Measurements from ENCODE around the gene RPL37.
A peak's percentile ranks its signal among the peaks of the same experiment; 100 is the strongest.
"Not testable (repeated sequence)": the region's sequence is repeated elsewhere in the genome, so short reads cannot be mapped to it uniquely, and the experiment has no call there.

Gene RPL37

DNA sequence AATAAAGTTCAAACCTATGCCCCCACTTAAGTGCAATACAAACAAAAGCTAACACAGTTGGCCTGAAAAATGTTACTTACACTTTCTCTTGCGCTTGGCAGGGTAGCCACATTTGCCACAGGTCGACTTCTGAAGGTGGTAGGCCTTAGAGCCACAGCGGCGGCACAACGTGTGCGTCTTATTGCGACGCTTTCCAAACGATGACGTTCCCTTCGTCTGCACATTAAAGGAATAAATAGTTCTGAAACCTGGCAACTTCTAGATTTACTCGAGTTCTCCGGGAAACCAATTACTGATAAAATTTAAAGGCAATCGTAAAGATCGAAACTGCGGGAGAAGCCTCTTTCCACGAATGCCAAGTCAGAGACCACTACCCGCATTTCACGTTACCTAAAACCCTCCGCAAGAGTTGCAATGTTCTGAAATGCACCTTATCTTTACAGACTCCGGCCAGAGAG lies 602 bp downstream of the RPL37 start:
- DNase-seq (ENCODE audit: low read depth in 1 of 2, low spot score in 1 of 2), result no peak

DNA sequence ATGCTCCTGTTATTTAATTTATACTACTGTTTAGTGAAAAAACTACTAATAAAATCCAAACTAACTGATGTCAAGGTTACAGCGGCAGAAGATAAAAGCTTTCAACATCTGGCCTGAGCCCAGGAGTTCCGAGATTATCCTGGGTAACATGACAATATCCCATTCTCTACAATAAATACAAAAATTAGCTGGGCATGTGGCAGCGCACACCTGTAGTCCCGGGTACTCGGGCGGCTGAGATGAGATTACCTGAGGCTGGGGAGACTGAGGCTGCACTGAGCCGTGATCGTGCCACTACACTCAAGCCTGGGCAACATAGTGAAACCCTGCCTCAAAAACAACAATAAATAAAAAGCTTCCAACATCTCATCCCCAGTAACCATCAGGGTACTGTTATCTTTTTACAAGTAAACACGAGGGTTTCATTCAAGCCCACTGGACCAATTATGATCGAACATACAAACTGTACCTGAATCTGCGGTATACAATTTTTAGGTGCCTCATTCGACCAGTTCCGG lies 1.3 kb downstream of the RPL37 start:
- DNase-seq (ENCODE audit: low read depth in 1 of 2, low spot score in 1 of 2), result no peak

DNA sequence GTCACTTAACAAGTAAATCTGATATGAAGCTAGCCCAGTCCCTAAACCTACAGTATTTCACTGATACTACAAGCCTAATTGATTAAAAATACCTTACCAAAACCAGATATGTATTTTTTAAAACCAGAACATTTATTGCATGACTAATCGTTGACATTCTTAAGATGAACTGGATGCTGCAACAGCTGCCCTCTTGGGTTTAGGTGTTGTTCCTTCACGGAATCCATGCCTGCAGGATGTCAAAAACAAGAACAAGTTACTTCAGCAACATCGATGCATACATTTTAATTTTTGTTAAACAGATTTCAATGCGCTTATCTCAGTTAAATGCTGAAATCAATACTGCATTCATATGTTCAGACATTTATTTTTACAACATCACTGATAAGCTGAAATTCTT lies 2.7 kb downstream of the RPL37 start:
- no peak for DNase-seq (ENCODE audit: low read depth in 1 of 2, low spot score in 1 of 2)

- no peak for DNase-seq (ENCODE audit: low read depth in 1 of 2, low spot score in 1 of 2)
Measured at GRCh38 chr5:40831346-40832210, 3.4 kb downstream of the RPL37 start.

GRCh38 chr5:40829748-40830533 lies 5.1 kb downstream of the RPL37 start:
- DNase-seq (ENCODE audit: low read depth in 1 of 2, low spot score in 1 of 2), result no peak

DNA sequence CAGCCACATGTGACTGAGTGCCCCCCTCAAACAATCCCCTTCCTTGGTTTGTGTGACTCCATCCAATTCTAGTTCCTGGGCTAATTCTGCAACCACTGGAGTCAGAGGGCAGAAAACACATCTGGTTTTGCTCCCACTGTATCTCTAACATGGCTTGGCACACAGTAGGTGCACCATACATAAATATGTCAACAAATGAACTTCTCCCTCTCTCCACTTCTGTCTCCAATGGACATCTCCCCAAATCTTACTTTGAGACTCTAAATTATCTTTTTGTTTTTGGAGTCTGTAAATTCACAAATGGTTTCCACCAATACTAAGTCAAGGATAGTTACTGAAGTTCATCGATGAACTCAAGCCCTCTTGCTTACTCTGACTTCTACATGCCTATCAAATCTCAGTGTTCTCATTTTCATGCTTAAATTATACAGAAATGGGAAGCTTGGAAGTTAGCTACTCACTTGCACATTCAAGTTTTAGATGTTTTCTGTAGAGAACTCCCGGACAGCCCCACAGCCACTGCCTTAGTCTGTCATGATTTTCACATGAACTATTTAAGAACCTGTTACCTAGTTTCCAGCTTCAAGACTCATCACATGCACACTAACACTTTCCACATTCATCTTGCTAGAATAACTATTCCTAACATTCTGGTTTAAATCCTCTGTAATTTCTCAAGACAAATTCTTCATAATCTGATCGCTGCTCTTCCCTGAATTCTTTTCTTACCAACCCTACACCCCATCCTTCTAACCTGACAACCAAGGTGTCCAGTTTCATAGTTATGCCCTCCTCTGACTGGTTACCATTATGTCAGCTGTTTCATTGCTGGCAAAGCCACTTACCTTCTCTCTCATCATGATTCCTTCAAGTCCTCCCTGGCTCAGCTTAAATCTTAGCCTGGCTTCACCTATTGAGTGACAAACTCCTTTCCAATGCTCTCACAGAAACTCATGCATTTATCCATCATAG lies 6.0 kb downstream of the RPL37 start:
- DNase-seq (ENCODE audit: low read depth in 1 of 2, low spot score in 1 of 2), result no peak

DNA sequence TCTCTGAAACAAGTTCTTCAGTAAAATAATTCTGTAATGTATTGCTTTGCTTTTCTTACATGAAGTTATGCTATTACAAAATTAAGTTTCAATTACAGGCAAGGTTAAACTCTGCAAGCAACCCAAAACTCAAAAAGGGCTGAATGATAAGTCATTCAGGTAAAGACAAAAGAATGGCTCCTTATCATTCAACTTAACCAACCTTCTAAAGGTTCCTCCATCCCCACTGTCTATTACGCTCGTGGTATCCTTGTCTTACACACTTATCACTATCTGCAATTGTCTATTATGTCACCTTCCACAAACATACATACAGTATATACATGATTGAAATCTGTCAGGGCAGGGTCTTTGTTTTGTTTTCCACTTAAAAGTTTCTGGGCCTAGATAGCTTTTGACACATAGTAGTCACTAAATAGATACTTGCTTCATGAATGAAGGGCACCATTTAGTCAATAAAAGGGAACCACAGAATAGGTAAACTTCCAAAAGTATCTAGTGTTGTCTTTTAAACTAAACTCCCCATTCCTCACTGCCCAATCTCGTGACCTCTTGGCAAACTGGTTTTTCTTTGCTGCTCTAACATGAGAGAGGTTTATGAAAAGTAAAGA lies 6.9 kb downstream of the RPL37 start:
- no peak for DNase-seq (ENCODE audit: low read depth in 1 of 2, low spot score in 1 of 2)

DNA sequence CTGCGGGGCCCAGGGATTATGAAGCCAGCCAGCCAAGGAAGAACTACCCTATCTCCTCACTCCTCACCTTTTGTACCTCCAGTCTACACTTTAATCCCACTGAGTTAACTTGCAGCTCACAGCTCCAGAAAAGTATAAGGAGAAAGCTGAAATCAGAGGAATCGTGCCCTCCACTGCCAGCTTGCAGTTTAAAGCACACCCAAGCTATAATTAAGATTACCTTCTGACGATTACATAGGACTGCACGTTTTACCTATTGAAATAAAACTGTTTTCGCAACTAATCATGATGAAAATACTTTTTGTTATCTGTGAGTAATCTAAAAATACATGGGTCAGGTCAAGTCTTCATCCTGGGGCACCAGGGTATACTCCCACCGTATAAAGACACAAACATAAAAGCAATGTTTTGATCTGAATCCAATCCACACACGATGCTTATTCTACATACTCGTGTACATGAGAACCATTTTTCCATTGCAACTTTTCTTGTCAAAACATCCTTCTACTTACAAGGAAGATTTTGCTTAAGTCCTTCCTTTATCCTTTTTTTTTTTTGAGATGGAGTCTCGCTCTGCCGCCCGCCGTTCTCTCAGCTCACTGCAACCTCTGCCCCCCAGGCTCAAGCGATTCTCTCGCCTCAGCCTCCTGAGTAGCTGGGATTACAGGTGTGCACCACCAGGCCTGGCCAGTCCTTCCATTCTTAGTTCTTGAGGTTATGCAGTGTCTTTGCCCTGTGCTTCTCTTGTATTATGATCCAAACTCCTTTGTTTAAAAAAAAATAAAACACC lies 7.6 kb downstream of the RPL37 start:
- no peak for DNase-seq (ENCODE audit: low read depth in 1 of 2, low spot score in 1 of 2)

GRCh38 chr5:40826489-40827187 lies 8.4 kb downstream of the RPL37 start:
- no peak for DNase-seq (ENCODE audit: low read depth in 1 of 2, low spot score in 1 of 2)

DNA sequence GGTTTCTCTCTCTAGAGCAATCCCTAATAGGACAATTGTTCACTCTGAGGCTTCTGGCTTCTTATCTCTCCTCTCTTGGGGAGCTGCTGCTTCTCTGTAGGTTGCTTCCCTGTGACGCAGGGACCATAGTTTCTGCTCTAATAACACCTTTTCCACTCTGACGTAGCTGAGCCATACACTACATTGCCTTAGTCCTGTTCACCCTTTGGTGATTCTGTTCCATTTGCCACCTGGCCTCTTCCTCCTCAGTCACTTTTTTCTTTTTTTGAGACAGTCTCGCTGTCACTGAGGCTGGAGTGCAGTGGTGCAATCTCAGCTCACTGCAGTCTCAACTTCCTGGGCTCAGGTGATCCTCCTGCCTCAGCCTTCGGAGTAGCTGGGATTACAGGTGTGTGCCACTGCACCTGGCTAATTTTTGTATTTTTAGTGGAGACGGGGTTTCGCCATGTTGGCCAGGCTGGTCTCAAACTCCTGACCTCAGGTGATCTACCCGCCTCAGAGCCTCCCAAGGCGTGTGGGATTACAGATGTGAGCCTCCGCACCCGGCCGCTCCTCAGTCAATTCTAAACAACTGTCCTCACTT lies 9.5 kb downstream of the RPL37 start:
- not testable (repeated sequence) for DNase-seq (ENCODE audit: low read depth in 1 of 2, low spot score in 1 of 2)

DNA sequence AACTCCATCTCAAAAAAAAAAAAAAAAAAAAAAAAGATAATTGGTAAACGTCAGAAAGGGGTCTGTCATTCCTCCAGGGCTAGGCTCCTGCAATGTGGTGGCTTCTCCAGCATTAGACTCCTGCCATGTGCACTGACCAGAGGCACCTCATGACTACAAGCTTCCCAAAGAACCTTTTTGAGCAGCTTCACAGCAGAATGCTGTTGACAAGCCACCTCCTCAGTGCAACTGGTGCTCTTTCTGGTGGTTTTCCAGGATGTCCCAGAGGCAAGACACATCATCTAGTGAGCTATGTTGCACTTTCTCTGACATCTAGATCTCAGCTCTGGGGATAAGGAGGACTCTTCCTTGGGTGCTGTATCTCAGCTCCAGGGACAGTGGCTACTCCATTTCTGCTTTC lies 11.6 kb downstream of the RPL37 start:
- DNase-seq (ENCODE audit: low read depth in 1 of 2, low spot score in 1 of 2), result no peak

DNA sequence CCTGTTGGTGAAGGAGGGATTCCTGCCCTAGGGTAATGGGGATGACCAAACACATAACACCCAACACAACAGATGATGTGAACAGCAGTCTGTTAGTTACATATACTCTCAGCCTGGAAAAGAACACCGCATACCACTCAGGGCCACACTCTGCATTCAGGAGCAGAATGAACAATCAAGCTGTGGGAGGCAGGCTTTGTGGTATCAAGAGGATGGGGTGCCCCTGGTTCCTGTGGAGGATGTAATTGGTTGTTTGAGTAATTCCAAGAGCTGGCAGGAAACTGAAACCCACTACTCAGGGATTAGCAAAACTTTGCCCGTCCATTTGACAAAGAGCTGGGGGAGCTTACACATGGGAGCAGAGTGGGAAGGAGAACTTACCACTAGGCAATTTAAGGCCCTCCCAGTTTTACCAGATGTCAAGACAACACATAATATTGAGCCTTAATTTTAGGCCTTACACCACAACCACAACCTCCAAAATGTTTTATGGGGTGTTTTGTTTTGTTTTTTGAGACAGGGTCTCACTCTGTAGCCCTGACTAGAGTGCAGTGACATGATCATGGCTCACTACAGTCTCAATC lies 21.2 kb downstream of the RPL37 start:
- no peak for DNase-seq (ENCODE audit: low read depth in 1 of 2, low spot score in 1 of 2)

- DNase-seq (ENCODE audit: low read depth in 1 of 2, low spot score in 1 of 2), result no peak
Measured at GRCh38 chr5:40812125-40812524, 22.9 kb downstream of the RPL37 start.

GRCh38 chr5:40801771-40802562 lies 33.1 kb downstream of the RPL37 start:
- DNase-seq (ENCODE audit: low read depth in 1 of 2, low spot score in 1 of 2), result no peak

DNA sequence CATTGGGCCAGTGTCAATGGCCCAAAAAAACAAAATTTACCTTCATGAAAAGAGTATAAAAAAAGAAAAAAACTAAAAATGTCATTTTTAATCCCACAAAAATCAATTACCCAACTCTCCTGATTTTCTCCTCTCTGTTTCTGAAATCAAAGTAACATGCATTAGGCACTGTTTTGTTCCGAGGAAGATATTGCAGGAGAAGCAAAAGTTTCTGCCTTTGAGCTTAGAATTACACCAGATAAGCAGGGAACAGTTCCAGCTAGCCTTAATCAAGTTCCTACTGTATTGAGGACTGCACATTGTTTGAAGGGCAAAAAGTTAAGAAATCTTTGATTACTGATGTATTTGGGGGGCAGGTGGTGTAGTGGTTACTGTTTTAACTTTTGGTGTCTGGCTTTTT lies 35.8 kb downstream of the RPL37 start:
- no peak for DNase-seq (ENCODE audit: low read depth in 1 of 2, low spot score in 1 of 2)

- no peak for DNase-seq (ENCODE audit: low read depth in 1 of 2, low spot score in 1 of 2)
Measured at GRCh38 chr5:40798801-40799210, 36.2 kb downstream of the RPL37 start.

DNA sequence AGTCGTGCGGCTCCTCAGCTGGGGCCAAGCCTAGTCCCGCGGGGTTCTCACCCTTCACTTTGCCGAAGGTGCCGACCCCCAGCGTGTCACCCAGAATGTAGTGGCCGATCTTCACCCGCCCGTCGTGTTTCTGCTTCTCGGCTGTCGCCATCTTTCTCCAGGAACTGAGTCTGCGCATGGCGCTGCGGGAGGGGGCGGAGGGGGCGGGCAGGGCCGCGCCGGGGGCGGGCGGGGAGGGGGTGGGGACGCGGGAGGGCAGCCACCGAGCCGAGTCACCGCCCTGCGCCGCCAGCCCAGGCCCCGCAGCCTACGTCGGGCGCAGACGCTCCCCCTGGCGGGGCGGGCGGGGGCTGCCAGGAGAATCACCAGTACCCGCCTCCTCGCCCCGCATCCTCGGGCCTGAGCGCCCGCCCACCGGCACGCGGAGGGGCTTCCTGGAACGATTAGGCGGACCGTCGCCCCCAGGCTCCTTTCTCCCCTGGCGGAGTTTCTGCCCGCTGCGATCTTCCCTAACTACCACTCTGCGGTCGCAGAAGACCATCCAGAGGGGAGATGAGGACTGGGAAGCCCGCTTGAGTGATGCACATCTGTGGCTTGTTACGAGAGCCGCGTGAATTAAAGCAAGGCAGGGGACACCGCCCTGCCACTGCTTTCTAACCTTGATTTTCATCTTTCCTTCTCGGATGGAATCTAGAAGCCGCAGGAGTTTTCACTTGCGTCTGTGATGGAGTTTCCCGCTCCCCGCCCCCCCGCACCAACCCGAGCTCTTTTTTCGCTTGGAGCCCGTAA lies 36.8 kb downstream of the RPL37 start, which contains the start of gene PRKAA1:
Gene PRKAA1, minus strand, starts transcription at position 363 of the 789 bp plus-strand sequence. Its CDS starts 185 bp downstream, at position 178.
- DNase-seq (ENCODE audit: low read depth in 1 of 2, low spot score in 1 of 2), result peak; percentile 67 to 76

Measured in activated CD4-positive, alpha-beta T cell treated with anti-CD3 and anti-CD28 coated beads, Interleukin-2, amount 50 U/mL, for 24 hours (primary cell).